Measurements from ENCODE around the gene OPN1SW.

DNA sequence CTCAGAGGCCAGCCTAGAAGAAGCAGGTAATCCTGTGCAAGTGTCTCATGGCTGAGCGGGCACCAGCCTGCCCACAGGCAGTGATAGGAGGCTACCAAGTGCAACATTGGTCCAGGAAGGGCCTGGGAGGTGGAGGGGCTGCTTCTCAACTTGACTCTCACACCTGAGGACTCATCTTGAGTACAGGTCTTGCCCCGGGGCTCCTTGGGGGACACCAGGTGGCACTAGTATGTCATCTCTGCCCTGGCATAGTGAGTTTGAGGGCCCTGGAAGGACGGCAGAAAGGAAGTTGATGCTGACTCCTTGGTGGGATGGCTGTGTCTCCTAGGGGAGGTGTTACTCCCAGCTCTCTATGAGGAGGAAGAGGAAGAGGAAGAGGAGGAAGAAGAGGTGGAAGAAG is 18.4 kb upstream of the OPN1SW start:
- TF ChIP-seq POLR2A (IDR thresholded peaks at IDR 0.05; ENCODE audit: low read length): no peak
- TF ChIP-seq GATA1 (IDR thresholded peaks at IDR 0.05; ENCODE audit: low read depth, low read length): no peak
